ENCODE data around the gene AP1M2.

Gene AP1M2

GRCh38 chr19:10568826-10569651 is 18.1 kb downstream of the AP1M2 start, which contains the start of gene CDKN2D:
Gene CDKN2D (minus strand): TSS chr19:10568979. CDS start chr19:10568653, 326 bp downstream.
- Histone ChIP-seq H3K79me2 (ENCODE audit: insufficient read depth, low read length) (peaks cover 14% of the 10 kb centered on the region), H3K4me2 (ENCODE audit: low read depth, low read length, poor library complexity, severe bottlenecking) (peak within 1 kb of the TSS; percentile 82), H2AFZ (ENCODE audit: low read depth, low read length, severe bottlenecking) (peak within 1 kb of the TSS; percentile 20), H3F3A (ENCODE audit: insufficient read depth) (peaks cover 19% of the 10 kb centered on the region), H3K9me3 (ENCODE audit: insufficient read depth, low read length) (no peaks in the 10 kb centered on the region), H3K27me3 (ENCODE audit: low read length) (no peaks in the 10 kb centered on the region), H3K9me2 (replicated peaks; ENCODE audit: insufficient read depth, low read length) (no peaks in the 10 kb centered on the region), H4K20me1 (ENCODE audit: low read depth, low read length) (no peaks in the 10 kb centered on the region), H3K27ac (ENCODE audit: low read depth, low read length) (peak within 1 kb of the TSS; percentile 93), H3K9ac (ENCODE audit: low read length) (peak within 1 kb of the TSS; percentile 88), H3K36me3 (ENCODE audit: low read length) (no peaks in the 10 kb centered on the region), H3K4me3 (ENCODE audit: insufficient read depth, low read length, poor library complexity, severe bottlenecking) (peak within 1 kb of the TSS; percentile 70)
- no peak for TF ChIP-seq EZH2phosphoT487 (conservative IDR thresholded peaks at IDR 0.05; ENCODE audit: low read length)
- TF ChIP-seq CTCF (IDR thresholded peaks at IDR 0.05; ENCODE audit: insufficient read depth, low read length, poor library complexity, severe bottlenecking): no peak

- Histone ChIP-seq H3K4me3 (ENCODE audit: insufficient read depth, low read length, poor library complexity, severe bottlenecking) (peak overlapping the region; percentile 70), H3K4me2 (ENCODE audit: low read depth, low read length, poor library complexity, severe bottlenecking) (peak overlapping the region; percentile 82), H3K9ac (ENCODE audit: low read length) (peak overlapping the region; percentile 63), H3K79me2 (ENCODE audit: insufficient read depth, low read length) (peaks cover 14% of the 10 kb centered on the region), H2AFZ (ENCODE audit: low read depth, low read length, severe bottlenecking) (no peak overlapping the region), H3K27ac (ENCODE audit: low read depth, low read length) (no peak overlapping the region), H3K9me3 (ENCODE audit: insufficient read depth, low read length) (no peaks in the 10 kb centered on the region), H3K9me2 (replicated peaks; ENCODE audit: insufficient read depth, low read length) (no peaks in the 10 kb centered on the region), H3K27me3 (ENCODE audit: low read length) (no peaks in the 10 kb centered on the region), H4K20me1 (ENCODE audit: low read depth, low read length) (no peaks in the 10 kb centered on the region), H3K36me3 (ENCODE audit: low read length) (no peaks in the 10 kb centered on the region), H3F3A (ENCODE audit: insufficient read depth) (peaks cover 19% of the 10 kb centered on the region)
- TF ChIP-seq CTCF (IDR thresholded peaks at IDR 0.05; ENCODE audit: insufficient read depth, low read length, poor library complexity, severe bottlenecking) (no peak), EZH2phosphoT487 (conservative IDR thresholded peaks at IDR 0.05; ENCODE audit: low read length) (no peak)
These were observed 18.9 kb downstream of the AP1M2 start for GRCh38 chr19:10568062-10568825.

- H2AFZ ChIP-seq (ENCODE audit: low read depth, low read length, severe bottlenecking): no peak overlapping the region
- H3K36me3 ChIP-seq (ENCODE audit: low read length): no peaks in the 10 kb centered on the region
- H3K27ac ChIP-seq (ENCODE audit: low read depth, low read length): no peak overlapping the region
- peak overlapping the region; percentile 70 for H3K4me3 ChIP-seq (ENCODE audit: insufficient read depth, low read length, poor library complexity, severe bottlenecking)
- H3K79me2 ChIP-seq (ENCODE audit: insufficient read depth, low read length): peaks cover 14% of the 10 kb centered on the region
- H3K27me3 ChIP-seq (ENCODE audit: low read length): no peaks in the 10 kb centered on the region
- H3K4me2 ChIP-seq (ENCODE audit: low read depth, low read length, poor library complexity, severe bottlenecking): peak overlapping the region; percentile 82
- H4K20me1 ChIP-seq (ENCODE audit: low read depth, low read length): no peaks in the 10 kb centered on the region
- no peaks in the 10 kb centered on the region for H3K9me2 ChIP-seq (replicated peaks; ENCODE audit: insufficient read depth, low read length)
- peak overlapping the region; percentile 63 for H3K9ac ChIP-seq (ENCODE audit: low read length)
- no peaks in the 10 kb centered on the region for H3K9me3 ChIP-seq (ENCODE audit: insufficient read depth, low read length)
- H3F3A ChIP-seq (ENCODE audit: insufficient read depth): peaks cover 19% of the 10 kb centered on the region
- TF ChIP-seq EZH2phosphoT487 (conservative IDR thresholded peaks at IDR 0.05; ENCODE audit: low read length) (no peak), CTCF (IDR thresholded peaks at IDR 0.05; ENCODE audit: insufficient read depth, low read length, poor library complexity, severe bottlenecking) (no peak)
These were observed 19.5 kb downstream of the AP1M2 start for GRCh38 chr19:10567656-10568055.

Data from SU-DHL-6 (cell line).